Neural progenitor cell (in vitro differentiated cells): ENCODE measurements around the gene PINLYP.

ENCODE experiments used
- EZH2 ChIP-seq: fragments of 200-600 bp; sonication (generic); IDR thresholded peaks from 2 replicates; pipeline ENCODE4 v1.6.1; 2017; ENCODE audit warnings: antibody characterized with exemption, mild to moderate bottlenecking, moderate library complexity
- EZH2phosphoT487 ChIP-seq: fragments of 200-600 bp; sonication (generic); IDR thresholded peaks from 2 replicates; pipeline ENCODE4 v1.6.1; 2017; ENCODE audit warnings: antibody characterized with exemption
- TF ChIP-seq, protein P1 (sequence below): fragments of 200-600 bp; sonication (generic); IDR thresholded peaks from 2 replicates; pipeline ENCODE4 v1.5.1; 2017; ENCODE audit warnings: antibody characterized with exemption, mild to moderate bottlenecking

- TF ChIP-seq, protein P1, sequence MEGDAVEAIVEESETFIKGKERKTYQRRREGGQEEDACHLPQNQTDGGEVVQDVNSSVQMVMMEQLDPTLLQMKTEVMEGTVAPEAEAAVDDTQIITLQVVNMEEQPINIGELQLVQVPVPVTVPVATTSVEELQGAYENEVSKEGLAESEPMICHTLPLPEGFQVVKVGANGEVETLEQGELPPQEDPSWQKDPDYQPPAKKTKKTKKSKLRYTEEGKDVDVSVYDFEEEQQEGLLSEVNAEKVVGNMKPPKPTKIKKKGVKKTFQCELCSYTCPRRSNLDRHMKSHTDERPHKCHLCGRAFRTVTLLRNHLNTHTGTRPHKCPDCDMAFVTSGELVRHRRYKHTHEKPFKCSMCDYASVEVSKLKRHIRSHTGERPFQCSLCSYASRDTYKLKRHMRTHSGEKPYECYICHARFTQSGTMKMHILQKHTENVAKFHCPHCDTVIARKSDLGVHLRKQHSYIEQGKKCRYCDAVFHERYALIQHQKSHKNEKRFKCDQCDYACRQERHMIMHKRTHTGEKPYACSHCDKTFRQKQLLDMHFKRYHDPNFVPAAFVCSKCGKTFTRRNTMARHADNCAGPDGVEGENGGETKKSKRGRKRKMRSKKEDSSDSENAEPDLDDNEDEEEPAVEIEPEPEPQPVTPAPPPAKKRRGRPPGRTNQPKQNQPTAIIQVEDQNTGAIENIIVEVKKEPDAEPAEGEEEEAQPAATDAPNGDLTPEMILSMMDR, result no peak
- no peak for TF ChIP-seq EZH2
- no peak for TF ChIP-seq EZH2phosphoT487
These were observed 34.9 kb downstream of the PINLYP start for GRCh38 chr19:43610493-43610892.
